MCF 10A (cell line): Measurements from ENCODE around the gene PPP1R17. TPM values are rescaled to one million over a fixed set of nuclear protein-coding genes. Genes with fewer than 3 reads are reported as not detected.

ENCODE experiments used
- Bru-seq: library from RNA; stranded (reverse); fragments of 400-500 nt; gene quantifications from one replicate; lab custom pipeline; 2021; lab: Mats Ljungman, UMichigan
- BruChase-seq, 2 experiments: library from RNA; stranded (reverse); fragments of 400-500 nt; gene quantifications; one replicate each; lab custom pipeline; 2021; lab: Mats Ljungman, UMichigan
- BruUV-seq: library from RNA; stranded (reverse); fragments of 400-500 nt; replicated peaks from 2 replicates; lab custom pipeline; 2021; lab: Mats Ljungman, UMichigan
- CTCF ChIA-PET: fragments of 300-600 bp; sonication (Branson Sonifier 250); formaldehyde crosslinking; extraction: SDS; loops from one replicate; lab custom pipeline; 2021; ENCODE audit warnings: antibody characterized with exemption, inconsistent platforms; lab: Yijun Ruan, JAX
- POLR2A ChIA-PET: fragments of 300-600, 350-650 bp; sonication (Branson Sonifier 250); formaldehyde crosslinking; extraction: SDS; loops from one replicate; lab custom pipeline; 2020; ENCODE audit warnings: antibody characterized with exemption, inconsistent platforms; lab: Yijun Ruan, JAX
- DNase-seq: peaks from one replicate; pipeline ENCODE4 v3.0.0-alpha.2; 2018; ENCODE audit not compliant: unreplicated experiment
- H3K27ac Mint-ChIP-seq: one replicate; pipeline ENCODE4 v1.8.0; 2022; ENCODE audit warnings: mild to moderate bottlenecking, low read depth, mixed read lengths; ENCODE audit not compliant: unreplicated experiment
- H3K27me3 Mint-ChIP-seq: one replicate; pipeline ENCODE4 v1.8.0; 2022; ENCODE audit warnings: mixed read lengths; ENCODE audit not compliant: insufficient read depth, unreplicated experiment
- H3K36me3 Mint-ChIP-seq: one replicate; pipeline ENCODE4 v1.8.0; 2022; ENCODE audit warnings: mild to moderate bottlenecking, moderate library complexity, mixed read lengths; ENCODE audit not compliant: insufficient read depth, unreplicated experiment
- H3K4me1 Mint-ChIP-seq: one replicate; pipeline ENCODE4 v1.8.0; 2022; ENCODE audit warnings: mixed read lengths; ENCODE audit not compliant: insufficient read depth, unreplicated experiment
- H3K4me3 Mint-ChIP-seq: one replicate; pipeline ENCODE4 v1.8.0; 2022; ENCODE audit warnings: mild to moderate bottlenecking, moderate library complexity, mixed read lengths; ENCODE audit not compliant: unreplicated experiment
- H3K9me3 Mint-ChIP-seq: one replicate; pipeline ENCODE4 v1.8.0; 2022; ENCODE audit warnings: mixed read lengths; ENCODE audit not compliant: unreplicated experiment
- CTCF ChIP-seq: fragments of 200-600 bp; IDR thresholded peaks from one replicate; pipeline ENCODE4 v1.8.0; 2022; ENCODE audit warnings: antibody characterized with exemption, mild to moderate bottlenecking; ENCODE audit not compliant: unreplicated experiment
- intact Hi-C: fragments of 100-400 bp; cut with micrococcal nuclease; formaldehyde crosslinking; loops from 2 replicates; pipeline ENCODE4 v1.14.1; 2022
- long read RNA-seq: library from polyadenylated mRNA; stranded (forward); transcript quantifications from one replicate; pipeline ENCODE4 v2.0.0, GENCODE V29; 2022
- total RNA-seq: library from RNA; stranded (reverse); gene quantifications from 2 replicates; pipeline ENCODE4 v1.2.3, GENCODE V29; 2022

Gene PPP1R17
- not detected in 2 replicates for total RNA-seq
- not detected for Bru-seq, nascent RNA
- not detected for BruChase-seq, experiment 1, labeled RNA remaining after a 6-hour chase
- not detected for BruChase-seq, experiment 2, labeled RNA remaining after a 2-hour chase
- long read RNA-seq = 0 reads

GRCh38 chr7:31687024-31687748, at the start of gene PPP1R17:
Gene PPP1R17, plus strand, starts transcription at chr7:31687215. Its CDS starts 5,227 bp downstream, at chr7:31692442.
- Mint-ChIP-seq H3K27ac (no peak within 1 kb of the TSS), H3K27me3 (no peaks in the 10 kb centered on the region), H3K36me3 (no peaks in the 10 kb centered on the region), H3K9me3 (no peaks in the 10 kb centered on the region), H3K4me3 (no peak within 1 kb of the TSS), H3K4me1 (no peaks in the 10 kb centered on the region)
- no peak for TF ChIP-seq CTCF
- BruUV-seq = no TSS peak
- intact Hi-C loops = no loop called here
- no peak for DNase-seq
- POLR2A ChIA-PET = interaction anchor here (0.7 kb wide), 1 partner anchor 1767 kb away, joined by 3 read pairs; no protein-coding TSS in a partner anchor
- CTCF ChIA-PET = interaction anchor here (0.6 to 1.4 kb wide), 3 partner anchors 40 to 521 kb away, joined by 3 to 4 read pairs (median 4); no protein-coding TSS in a partner anchor

GRCh38 chr7:31640381-31640780, 46.6 kb upstream of the PPP1R17 start:
- POLR2A ChIA-PET = no interaction called here
- Mint-ChIP-seq H3K4me3 (no peak overlapping the region), H3K9me3 (no peaks in the 10 kb centered on the region), H3K36me3 (no peaks in the 10 kb centered on the region), H3K27ac (no peak overlapping the region), H3K4me1 (no peaks in the 10 kb centered on the region), H3K27me3 (peaks cover 15% of the 10 kb centered on the region)
- TF ChIP-seq CTCF = no peak
- DNase-seq = no peak
- CTCF ChIA-PET = interaction anchor here (0.5 to 3.1 kb wide), 5 partner anchors 145 to 655 kb away, joined by 3 to 11 read pairs (median 6); no protein-coding TSS in a partner anchor
- intact Hi-C loops = no loop called here
- no TSS peak for BruUV-seq

- Mint-ChIP-seq H3K27ac (no peak overlapping the region), H3K36me3 (no peaks in the 10 kb centered on the region), H3K9me3 (no peaks in the 10 kb centered on the region), H3K27me3 (peaks cover 15% of the 10 kb centered on the region), H3K4me3 (no peak overlapping the region), H3K4me1 (no peaks in the 10 kb centered on the region)
- no TSS peak for BruUV-seq
- TF ChIP-seq CTCF = no peak
- no peak for DNase-seq
- ChIA-PET POLR2A (no interaction called here), CTCF (interaction anchor here (0.6 to 3.1 kb wide), 11 partner anchors 9 to 659 kb away, joined by 3 to 20 read pairs (median 3); no protein-coding TSS in a partner anchor)
- intact Hi-C loops = no loop called here
Observed at GRCh38 chr7:31642681-31643115, 44.3 kb upstream of the PPP1R17 start.

GRCh38 chr7:31646942-31647341, 40.1 kb upstream of the PPP1R17 start:
- intact Hi-C loops = no loop called here
- Mint-ChIP-seq H3K4me3 (no peak overlapping the region), H3K27me3 (peaks cover 14% of the 10 kb centered on the region), H3K27ac (no peak overlapping the region), H3K36me3 (no peaks in the 10 kb centered on the region), H3K9me3 (no peaks in the 10 kb centered on the region), H3K4me1 (no peaks in the 10 kb centered on the region)
- no peak for TF ChIP-seq CTCF
- ChIA-PET CTCF (interaction anchor here (0.7 to 1.1 kb wide), 5 partner anchors 11 to 784 kb away, joined by 3 to 4 read pairs (median 3); no protein-coding TSS in a partner anchor), POLR2A (no interaction called here)
- DNase-seq = no peak
- no TSS peak for BruUV-seq
